Peyer's patch (tissue), 4 donors: ENCODE results near the gene LST1.

Source experiments
- CTCF ChIP-seq, 6 experiments: fragments of 450-650 bp in 4 of 6; fragments of 200-600 bp in 2 of 6; sonication (generic) in 1 of 6; IDR thresholded peaks; one replicate each; pipeline ENCODE4 v1.5.1; 2017 to 2019; ENCODE audit warnings: antibody characterized with exemption in 6 of 6, mild to moderate bottlenecking in 3 of 6, moderate library complexity in 1 of 6
- POLR2A ChIP-seq, 2 donors: fragments of 450-650 bp; IDR thresholded peaks; one replicate each; pipeline ENCODE4 v1.5.1; 2017; ENCODE audit warnings: antibody characterized with exemption in 2 of 2, mild to moderate bottlenecking in 2 of 2, moderate library complexity in 2 of 2

GRCh38 chr6:31634969-31635575 lies 49.0 kb downstream of the LST1 start:
- TF ChIP-seq CTCF (IDR thresholded peaks at IDR 0.05) (no peak), POLR2A (IDR thresholded peaks at IDR 0.05) (no peak)
